ENCODE results near the gene PLA2G3. TPM values are rescaled to one million over a fixed set of nuclear protein-coding genes. Genes with fewer than 3 reads are reported as not detected.
"Not testable (repeated sequence)": the region's sequence is repeated elsewhere in the genome, so short reads cannot be mapped to it uniquely, and the experiment has no call there.

The PLA2G3 gene
- polyA plus RNA-seq, 3 donors, result 0.10 to 0.24 (median 0.13) TPM

DNA sequence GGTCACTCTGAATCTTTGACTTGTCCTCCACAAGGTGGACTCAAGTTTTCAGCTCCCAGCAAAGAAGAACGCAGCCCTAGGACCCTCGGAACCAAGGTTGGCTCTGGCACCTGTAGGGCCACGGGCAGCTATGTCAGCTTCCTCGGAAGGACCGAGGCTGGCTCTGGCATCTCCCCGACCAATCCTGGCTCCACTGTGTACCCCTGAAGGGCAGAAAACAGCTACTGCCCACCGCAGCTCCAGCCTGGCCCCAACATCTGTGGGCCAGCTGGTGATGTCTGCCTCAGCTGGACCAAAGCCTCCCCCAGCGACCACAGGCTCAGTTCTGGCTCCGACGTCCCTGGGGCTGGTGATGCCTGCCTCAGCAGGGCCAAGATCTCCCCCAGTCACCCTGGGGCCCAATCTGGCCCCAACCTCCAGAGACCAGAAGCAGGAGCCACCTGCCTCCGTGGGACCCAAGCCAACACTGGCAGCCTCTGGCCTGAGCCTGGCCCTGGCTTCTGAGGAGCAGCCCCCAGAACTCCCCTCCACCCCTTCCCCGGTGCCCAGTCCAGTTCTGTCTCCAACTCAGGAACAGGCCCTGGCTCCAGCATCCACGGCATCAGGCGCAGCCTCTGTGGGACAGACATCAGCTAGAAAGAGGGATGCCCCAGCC, 15.4 kb downstream of the PLA2G3 start:
- no peak for DNase-seq (ENCODE audit: low read depth in 3 of 3, low spot score in 2 of 3)

DNA sequence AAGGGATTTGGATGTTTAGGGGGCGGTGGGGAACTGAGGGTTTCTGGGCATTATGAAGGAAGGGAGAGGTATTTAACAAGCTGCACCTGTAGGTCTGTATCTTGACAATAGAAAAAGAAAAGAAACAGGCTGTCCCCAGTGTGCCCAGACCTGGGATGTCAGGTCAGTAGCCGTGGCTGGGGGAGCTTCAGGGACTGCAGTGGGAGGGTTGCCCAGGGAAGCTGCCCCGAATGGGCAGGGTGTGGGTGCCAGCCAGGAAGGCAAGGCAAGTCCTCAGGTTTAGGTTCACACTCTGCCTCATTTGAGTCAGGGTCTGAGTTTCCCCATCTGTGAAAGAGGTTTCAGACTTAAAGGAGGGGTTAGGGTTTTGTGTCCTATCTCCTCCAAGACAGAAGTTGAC, 16.0 kb downstream of the PLA2G3 start:
- DNase-seq (ENCODE audit: low read depth in 3 of 3, low spot score in 2 of 3), result no peak

DNA sequence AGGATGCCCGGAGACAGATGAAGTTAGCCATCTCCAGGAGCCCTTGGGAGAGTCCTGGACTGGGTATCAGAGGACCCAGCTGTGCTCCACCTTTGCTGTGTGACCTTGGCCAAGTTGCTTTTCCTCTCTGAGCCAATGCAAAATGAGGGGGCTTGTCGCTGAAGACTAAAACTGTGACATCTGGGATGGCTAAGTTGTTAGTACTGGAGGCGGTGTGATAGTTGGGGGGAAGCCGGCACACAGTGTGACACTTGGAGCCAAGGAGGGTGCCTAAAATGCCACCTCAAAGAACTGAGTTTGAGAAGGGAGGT, 17.1 kb downstream of the PLA2G3 start:
- no peak for DNase-seq (ENCODE audit: low read depth in 3 of 3, low spot score in 2 of 3)

DNA sequence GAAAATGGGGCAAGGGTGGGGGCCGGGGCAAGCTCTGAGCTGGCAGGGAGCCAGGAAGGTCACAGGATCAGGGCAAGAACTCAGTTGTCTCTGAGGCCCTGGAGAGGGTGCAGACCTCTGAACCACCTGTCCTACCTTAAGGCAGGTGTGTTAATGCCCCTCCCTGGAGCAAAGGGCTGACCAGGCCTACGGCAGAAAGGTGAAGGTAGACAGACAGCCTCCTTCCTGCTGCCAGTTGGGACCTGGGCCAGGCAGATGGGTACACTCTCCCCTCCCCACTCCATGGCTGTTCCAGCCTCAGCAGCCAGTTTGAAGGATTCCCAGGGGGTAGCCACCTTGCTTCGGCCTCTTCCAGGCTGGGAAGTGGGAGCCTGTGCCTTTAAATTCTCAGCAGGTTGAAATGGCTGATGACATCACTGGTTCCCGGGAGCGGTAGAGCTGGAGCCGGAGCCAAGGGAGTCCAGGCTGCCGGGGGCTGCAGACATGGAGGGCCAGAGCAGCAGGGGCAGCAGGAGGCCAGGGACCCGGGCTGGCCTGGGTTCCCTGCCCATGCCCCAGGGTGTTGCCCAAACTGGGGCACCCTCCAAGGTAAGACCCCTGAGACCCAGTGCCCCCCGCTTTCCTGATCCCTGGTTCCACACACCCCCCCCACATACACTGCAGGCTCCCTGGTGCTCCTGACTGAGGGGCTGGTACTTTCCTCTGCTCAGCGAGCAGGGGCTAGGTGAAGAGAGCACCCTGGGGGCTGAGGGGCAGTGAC, 17.6 kb downstream of the PLA2G3 start, which contains the start of gene INPP5J:
TSS of gene INPP5J (plus strand) at position 435 of the 760 bp plus-strand sequence. CDS start at position 484, 49 bp downstream.
- no peak for DNase-seq (ENCODE audit: low read depth in 3 of 3, low spot score in 2 of 3)

DNA sequence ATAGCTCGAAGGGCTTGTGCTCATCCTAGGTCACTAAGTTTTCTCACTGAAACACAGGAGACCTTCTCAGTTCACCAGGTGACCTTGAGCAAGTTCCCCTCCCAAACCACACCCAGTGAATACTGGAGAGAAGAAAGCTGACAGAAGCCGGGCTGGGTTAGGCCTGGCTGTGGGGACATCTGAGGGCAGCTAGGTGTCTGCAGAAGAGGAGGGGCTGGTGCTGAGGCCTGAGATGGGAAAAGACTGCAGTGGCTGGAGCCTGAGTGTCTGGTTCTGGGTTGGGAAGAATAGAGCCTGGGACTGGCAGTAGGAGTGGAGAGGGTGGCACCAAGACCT, 18.1 kb downstream of the PLA2G3 start:
- DNase-seq (ENCODE audit: low read depth in 3 of 3, low spot score in 2 of 3), result no peak

DNA sequence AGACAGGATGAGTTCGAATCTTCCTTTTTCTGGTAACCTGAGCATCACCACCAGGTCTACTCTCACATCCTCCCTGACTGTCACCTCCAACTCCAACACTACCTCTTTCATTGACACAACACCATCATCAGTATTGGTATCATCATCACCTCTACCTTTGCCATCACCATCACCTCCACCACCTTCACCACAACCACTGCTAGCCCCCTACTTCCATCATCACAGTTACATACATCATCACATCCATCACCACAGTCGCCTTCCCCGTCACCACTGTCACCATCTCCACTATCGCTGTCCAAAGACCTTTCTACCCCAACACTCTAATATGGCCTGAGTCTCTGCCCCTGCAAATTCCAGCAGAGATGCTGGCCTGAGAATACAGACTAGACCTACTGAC, 18.9 kb downstream of the PLA2G3 start:
- DNase-seq (ENCODE audit: low read depth in 3 of 3, low spot score in 2 of 3), result no peak

DNA sequence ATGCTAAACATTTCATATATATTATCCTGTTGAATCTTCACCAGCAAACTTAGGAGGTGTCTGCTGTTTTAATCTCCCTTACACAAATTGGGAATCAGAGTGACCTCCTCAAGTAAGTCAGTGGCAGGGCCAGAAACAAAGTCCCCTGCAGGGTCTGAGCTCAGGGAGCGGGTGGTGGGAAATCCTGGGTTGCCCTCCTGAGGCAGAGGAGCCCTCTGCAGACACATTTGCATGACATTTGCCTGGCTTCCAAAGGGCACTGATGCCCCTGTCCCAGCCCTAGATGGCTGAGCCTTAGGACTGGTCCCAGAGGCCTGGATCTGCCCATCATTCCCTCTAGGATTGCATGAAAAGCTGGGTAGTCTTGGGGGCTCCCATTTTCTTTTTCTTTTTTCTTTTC, 19.7 kb downstream of the PLA2G3 start:
- no peak for DNase-seq (ENCODE audit: low read depth in 3 of 3, low spot score in 2 of 3)

DNA sequence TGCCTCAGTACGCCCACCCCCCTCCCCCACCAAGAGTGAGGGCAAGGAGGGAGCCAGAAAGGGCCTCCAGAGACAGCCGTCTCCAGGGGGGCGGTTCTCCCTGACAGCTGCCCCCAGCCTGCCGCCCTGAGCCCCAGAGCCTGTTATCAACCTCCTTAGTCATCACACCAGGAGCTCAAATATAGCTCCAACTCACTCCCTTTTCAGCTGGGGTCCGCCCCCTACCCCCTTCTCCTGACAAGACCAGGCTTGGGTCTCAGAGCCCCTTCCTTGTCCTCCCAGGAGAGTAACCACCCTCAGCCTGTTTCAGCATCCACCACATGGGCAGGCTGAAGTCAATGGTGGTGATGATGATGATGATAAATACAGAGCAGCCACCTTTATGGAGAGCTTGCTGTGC, 20.1 kb downstream of the PLA2G3 start:
- DNase-seq (ENCODE audit: low read depth in 3 of 3, low spot score in 2 of 3), result no peak

DNA sequence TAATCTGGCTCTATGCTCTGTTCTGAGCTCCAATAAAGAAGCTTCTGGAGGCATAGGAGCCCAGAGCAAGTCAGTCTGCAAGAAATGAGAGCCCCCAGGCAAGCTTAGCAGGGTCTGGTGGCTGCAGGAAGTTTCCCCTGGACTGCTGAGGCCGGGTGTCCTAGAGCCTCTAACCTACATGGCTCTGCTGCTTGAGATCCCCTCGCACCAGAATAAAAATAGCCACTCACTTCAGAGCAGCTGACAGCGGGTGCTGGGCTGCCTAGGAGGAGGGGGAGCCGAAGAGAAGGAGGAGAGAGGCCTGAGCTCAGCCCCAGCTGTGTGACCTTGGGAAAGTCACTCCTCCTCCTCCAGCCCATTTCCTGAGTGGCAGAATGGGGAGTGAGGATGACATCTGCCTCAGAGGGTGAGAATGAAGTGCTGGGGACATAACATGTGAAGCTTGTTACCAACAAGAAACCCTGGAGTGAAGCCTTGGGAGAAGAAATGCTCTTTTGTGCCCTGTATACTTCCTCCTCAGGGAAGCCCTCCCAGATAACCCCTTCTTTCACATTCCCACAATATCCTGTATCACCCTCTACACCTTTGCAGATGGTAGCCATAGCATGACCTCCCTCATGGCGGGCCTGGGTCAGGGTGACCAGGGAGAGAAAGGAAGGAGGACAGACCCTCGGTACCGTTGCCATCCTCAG, 21.1 kb downstream of the PLA2G3 start:
- DNase-seq (ENCODE audit: low read depth in 3 of 3, low spot score in 2 of 3), result no peak

DNA sequence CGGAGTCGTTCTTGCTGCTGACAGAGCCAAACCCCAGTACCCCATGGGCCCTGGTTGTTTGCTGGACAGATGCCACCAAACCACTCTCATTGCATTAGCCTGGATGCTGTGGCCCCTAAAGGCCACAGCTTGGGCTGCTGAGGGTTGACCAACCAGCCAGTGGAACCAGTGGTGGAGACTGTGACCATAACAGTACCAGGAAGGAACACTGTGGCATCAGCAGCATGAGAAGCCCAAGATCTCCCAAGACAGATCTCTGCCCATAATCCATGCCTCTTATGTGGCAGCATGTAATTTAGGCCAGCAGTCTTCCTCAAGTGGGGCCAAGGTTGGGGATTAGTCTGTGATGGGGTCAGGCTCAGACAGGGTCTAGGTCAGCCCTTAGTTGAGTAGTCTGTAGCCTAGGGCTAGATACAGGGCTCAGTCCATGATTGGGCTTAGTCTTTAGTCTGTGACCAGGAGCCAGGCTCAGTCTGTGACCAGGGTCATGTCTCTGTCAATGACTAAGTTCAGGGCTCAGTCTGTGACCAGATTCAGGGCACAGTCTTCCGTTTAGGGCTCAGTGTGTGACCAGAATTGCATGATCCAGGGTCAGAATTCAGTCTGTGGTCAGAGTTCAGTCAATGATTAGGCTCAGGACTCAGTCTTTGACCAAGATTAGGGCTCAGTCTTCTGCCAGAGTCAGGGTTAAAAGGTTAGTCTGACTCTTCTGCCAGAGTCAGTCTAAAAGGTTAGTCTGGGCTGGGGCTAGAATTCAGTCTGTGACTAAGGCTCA, 22.1 kb downstream of the PLA2G3 start:
- no peak for DNase-seq (ENCODE audit: low read depth in 3 of 3, low spot score in 2 of 3)

DNA sequence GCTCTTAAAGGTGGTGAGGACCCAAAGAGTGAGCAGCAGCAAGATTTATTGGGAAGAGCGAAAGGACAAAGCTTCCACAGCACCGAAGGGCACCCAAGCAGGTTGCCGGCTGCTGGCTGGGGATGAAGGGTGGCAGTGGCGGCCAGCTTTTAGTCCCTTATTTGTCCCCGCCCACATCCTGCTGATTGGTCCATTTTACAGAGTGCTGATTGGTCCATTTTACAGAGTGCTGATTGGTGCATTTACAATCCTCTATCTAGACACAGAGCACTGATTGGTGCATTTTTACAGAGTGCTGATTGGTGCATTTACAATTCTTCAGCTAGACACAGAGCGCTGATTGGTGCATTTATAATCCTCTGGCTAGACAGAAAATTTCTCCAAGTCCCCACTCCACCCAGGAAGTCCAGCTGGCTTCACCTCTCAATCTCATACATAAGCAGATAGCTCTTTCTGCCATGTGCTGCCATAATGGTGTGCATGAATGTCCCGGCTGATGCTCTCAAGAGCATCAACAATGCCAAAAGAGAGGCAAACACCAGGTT, 27.7 kb downstream of the PLA2G3 start:
- DNase-seq (ENCODE audit: low read depth in 3 of 3, low spot score in 2 of 3), result not testable (repeated sequence)

DNA sequence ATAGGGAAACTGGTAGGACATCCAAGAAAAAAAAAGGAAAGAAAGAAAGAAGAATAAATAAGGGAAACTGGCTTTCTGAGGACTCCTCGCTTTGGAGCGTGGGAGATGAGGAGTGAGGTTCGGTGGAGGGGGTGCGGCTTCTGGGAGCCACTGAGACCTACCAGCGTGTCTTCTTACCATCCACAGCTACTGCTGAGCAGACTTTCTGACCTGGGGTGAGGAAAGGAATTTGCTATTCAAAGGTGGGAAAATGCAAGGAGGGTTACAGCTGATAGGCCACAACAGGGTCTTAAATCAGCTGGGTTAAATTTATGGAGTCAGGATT, 32.5 kb downstream of the PLA2G3 start:
- no peak for DNase-seq (ENCODE audit: low read depth in 3 of 3, low spot score in 2 of 3)

DNA sequence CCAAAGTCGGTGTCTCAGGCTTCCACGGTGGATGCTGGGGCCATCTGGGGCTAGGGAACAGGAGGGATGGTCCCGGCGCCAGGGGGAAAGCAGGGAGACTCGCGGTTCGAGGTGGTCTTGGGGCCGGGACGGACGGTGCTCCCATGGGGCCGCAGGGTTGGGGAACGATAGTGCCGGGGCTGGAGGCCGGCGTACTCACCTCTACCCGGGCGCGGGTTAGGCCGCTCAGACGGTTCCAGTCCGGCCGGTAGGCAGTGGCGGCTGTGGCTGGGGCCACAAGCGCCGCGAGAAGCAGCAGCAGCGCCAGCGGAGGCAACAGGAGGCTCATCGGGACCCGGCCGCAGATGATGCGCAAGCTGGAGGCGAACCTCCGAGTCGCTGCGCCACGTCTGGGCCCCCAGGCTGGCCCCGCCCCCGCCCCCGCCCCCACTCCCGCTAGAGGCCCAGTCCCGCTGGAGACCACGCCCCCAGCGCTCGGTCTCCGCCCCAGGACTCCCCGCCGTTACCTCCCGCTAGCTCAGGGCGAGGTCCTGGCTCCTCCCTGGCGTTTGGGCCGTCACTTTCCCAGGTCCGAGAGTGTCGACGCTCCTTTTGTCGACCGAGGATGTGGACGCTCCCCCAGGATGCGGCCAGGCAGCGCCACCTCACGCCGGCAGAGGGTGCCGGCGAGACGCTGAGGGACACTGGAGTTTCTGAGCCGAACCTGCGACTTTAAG, 33.0 kb downstream of the PLA2G3 start, which contains the start of gene SELENOM:
TSS of gene SELENOM (minus strand) at position 391 of the 716 bp plus-strand sequence. CDS start at position 328, 63 bp downstream.
- peak; percentile 81 to 87 (median 85) for DNase-seq (ENCODE audit: low read depth in 3 of 3, low spot score in 2 of 3)

DNA sequence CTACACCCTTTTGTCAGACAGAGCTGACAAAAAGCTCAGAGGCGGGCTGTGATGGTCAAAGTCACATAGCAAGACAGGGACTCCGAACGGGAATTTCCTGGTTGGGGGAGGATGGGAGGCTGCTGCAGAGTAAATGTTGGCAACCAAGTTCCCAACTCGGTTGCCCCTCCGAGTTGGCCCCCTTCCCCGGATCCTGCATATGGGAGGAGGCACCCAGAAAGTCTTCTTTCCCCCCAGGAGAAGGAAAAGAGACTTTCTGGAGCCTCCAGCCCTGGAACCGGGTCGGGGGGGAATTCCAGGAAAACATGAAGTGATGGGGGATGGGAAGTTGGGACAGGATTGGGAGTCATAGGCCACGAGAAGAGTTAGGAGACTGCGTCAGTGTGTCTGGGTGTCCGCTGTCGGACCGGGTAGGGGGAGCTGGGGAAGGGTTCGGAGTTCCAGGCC, 33.6 kb downstream of the PLA2G3 start:
- no peak for DNase-seq (ENCODE audit: low read depth in 3 of 3, low spot score in 2 of 3)

DNA sequence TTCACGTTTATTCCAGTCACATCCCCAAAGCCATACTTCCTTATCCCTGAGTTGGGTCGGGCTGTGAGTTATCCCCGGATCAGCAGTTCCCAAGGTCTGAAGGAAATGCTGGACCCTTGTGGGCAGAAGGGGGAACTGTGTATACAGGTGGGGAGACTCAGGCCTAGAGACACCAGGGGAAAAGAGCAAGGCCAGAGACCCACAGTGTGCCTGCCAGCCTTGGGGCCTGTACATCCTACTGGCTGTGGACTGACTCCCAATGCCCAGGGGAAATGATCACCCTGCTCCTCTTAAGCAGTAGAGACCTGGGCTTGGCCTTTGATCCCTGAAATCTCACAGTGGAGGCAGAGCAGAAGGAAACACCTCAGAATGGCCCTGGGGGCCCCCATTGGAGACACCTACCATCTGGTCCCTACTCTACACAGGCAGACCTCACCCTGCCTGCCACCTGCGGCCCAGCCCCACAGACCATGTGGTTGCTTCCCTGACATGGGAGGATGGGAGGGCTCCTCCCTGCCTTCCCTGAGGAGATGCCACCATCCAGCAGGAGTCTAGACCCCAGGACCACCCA, 34.2 kb downstream of the PLA2G3 start:
- DNase-seq (ENCODE audit: low read depth in 3 of 3, low spot score in 2 of 3), result no peak

DNA sequence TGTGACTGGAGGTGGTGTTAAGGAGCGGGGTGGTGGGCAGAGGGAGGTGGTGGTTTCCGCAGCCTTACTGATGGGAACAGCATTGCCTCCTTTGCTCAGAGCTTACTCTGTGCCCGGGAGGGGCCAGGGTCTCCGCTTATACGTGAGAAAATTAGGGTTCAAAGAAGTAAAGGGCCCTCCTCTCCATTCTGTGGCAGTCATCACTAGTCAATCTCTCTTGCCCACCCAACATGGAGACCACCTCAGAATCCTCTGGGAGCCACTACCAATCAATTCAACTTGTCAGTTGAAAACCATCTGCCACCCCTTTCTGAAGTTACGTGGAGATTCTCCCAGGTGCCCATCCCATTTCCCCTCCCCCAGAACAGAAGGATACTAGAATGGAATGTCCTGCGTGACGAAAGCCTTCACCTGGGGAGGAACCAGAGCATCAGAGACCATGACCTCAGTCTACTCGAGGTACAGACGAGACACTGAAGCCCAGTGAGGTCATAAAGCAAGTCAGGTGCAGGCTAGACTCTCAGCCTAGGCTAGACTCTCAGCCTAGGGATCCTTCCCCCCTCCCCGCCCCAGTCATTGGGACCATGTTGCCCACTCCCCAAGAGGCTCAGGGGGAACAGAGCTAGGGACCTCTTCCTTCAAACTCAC, 34.9 kb downstream of the PLA2G3 start:
- DNase-seq (ENCODE audit: low read depth in 3 of 3, low spot score in 2 of 3), result no peak

DNA sequence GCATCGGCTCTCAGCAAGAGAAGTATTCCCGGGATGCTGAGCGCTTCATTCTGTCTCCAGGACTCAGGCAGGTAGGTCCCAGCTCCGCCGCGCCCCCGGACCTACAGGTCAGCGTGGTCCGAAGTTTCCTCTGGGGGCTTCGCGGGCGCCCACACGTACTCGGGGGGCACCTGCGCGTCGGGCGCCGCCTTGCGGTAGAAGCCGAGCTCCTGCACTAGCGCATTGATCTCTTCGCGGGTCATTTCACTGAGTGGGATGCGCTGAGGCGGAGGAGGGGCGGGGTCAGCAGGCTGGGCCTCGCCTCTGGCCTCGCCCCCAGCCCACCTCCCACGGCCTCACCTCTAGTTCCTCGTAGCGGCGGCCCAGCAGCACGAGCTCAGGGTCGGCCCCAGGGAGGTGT, 35.4 kb downstream of the PLA2G3 start:
- no peak for DNase-seq (ENCODE audit: low read depth in 3 of 3, low spot score in 2 of 3)

DNA sequence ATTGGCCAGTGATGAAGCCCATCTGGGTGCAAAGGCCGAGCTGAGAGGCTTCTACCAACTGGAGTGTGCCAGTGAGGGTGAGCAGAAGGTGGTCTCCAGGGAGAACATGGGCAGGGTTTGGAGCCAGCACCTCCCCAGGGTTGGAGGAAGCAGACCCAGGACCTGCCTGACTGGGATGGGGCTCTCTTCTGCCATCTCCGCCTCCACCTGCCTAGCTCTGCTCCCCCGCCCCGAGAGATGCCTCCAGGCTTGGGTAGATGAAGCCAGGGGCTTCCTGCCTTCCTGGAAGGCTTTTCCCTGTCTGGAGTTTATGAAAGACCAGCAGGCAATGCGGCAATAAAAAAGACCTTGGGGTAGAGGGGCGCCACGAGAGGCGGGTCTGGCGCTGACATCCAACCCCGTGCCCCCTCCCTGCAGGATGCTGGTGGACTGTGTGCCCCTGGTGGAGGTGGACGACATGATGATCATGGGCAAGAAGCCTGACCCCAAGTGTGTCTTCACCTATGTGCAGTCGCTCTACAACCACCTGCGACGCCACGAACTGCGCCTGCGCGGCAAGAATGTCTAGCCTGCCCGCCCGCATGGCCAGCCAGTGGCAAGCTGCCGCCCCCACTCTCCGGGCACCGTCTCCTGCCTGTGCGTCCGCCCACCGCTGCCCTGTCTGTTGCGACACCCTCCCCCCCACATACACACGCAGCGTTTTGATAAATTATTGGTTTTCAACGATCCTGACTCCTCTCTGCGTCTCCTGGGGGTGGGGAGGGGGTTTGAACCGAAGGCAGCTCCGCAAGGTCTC, 36.2 kb downstream of the PLA2G3 start:
- DNase-seq (ENCODE audit: low read depth in 3 of 3, low spot score in 2 of 3), result no peak

DNA sequence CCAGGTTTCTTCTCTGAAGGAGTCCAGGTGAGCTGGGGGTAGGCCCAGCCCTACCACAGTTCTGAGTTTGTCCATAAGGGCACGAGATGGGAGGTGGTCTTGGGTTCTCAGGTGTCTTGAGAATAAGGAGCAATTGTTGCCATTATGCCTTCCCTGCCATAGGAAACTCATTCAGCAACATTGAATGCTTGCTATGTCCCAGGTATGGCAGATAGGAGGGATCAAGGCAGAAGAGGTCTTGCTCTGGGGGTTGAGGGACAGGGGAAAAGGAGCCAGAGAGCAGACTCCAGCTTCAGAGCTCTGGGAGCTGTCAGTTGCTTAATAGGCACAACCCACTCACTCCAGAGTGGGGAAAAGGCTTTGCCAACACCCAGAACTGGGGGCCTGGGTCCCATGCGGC, 37.2 kb downstream of the PLA2G3 start:
- no peak for DNase-seq (ENCODE audit: low read depth in 3 of 3, low spot score in 2 of 3)
